ENCODE measurements around the gene RENBP.

Gene RENBP

DNA sequence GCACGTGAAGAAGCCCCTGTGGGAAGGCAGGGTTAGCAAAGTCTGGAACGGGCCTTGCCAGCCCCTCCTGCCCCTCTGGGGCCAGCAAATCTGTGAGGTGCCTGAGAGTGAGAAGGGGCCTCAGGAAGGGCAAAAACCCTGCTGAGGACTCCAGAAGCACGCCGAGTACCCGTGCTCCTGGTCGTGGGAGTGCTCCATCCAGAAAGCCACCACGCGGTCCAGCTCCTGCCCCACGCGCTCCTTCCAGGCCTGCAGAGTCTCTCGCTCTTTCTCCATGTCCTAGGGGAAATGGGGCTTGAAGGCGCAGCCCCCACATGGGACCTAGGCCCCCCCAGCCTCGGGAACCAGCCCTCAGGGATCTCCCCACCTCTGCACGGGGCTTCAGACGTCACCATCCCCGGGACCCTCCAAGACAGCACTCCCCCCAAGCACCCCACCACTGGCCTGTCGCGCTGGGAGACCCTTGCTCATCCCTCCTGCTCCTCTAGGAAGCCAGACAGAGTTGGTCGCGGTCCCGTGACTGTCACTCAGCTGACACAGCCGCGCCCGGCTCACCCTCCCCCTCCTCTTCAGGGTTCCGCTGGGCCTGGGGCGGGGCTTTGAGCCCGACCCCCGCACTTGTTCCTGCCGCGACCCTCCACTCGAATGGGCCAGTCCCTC lies at the start of gene RENBP:
Gene RENBP, minus strand, starts transcription at position 504 of the 660 bp plus-strand sequence. Its CDS starts 33 bp downstream, at position 471.
- no peaks in the 10 kb centered on the region for H3K9me3 ChIP-seq (ENCODE audit: control insufficient read depth in 1 of 2, low read length in 2 of 2)
- no peaks in the 10 kb centered on the region for H3K27me3 ChIP-seq (ENCODE audit: low read depth, low read length)
- H3K4me3 ChIP-seq (ENCODE audit: low read depth in 1 of 2, low read length in 2 of 2): peak within 1 kb of the TSS; percentile 45 to 58
- no peaks in the 10 kb centered on the region for H3K36me3 ChIP-seq (ENCODE audit: control insufficient read depth in 1 of 2, insufficient read depth in 2 of 2, low read length in 2 of 2)
- H3K4me1 ChIP-seq (ENCODE audit: control insufficient read depth in 1 of 2, insufficient read depth in 2 of 2, low read length in 2 of 2): peaks cover 0 to 32% of the 10 kb centered on the region in 2 donors
- no peak within 1 kb of the TSS for H3K27ac ChIP-seq (ENCODE audit: low read length)

DNA sequence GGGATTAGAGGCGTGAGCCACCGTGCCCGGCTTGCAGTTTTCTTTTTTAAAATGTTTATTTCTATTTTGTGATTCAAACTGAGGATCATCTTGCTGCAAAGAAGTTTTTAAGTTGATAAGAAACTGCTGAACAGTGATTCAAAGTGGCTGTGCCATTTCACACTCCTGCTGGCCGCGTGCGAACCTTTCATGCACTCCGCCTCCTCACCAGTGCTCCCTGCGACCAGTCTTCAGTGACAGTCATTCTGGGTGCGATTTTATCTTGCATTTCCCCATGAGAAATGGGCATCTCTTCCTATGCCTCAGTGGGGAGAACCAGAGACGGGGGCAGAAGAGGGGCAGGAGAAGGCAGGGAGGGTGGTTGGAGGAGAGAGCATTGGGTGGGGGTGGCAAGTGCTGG lies 49.5 kb upstream of the RENBP start:
- Histone ChIP-seq H3K4me1 (ENCODE audit: control insufficient read depth in 1 of 2, insufficient read depth in 2 of 2, low read length in 2 of 2) (no peaks in the 10 kb centered on the region), H3K9me3 (ENCODE audit: control insufficient read depth in 1 of 2, low read length in 2 of 2) (no peaks in the 10 kb centered on the region), H3K4me3 (ENCODE audit: low read depth in 1 of 2, low read length in 2 of 2) (no peak overlapping the region), H3K27ac (ENCODE audit: low read length) (no peak overlapping the region), H3K27me3 (ENCODE audit: low read depth, low read length) (no peaks in the 10 kb centered on the region), H3K36me3 (ENCODE audit: control insufficient read depth in 1 of 2, insufficient read depth in 2 of 2, low read length in 2 of 2) (no peaks in the 10 kb centered on the region)

DNA sequence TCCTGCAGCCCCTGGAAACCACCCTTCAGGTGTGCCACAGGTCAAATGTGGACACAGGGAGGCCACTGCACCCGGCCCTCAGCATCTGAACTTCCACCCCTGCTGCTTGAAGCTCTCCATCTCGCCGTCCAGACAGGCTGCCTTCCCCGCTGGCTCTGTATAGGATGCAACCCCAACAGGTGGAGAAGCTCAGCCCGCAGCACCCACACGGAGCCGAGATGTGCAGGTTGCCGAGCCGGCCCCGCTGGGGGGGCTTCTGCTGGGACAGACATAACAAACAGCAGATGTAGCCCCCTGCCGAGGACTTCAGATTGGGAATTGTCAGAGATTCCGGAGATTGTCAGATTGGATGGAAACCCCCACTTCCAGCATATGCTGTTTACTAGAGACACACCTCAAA lies 48.6 kb upstream of the RENBP start:
- no peak overlapping the region for H3K4me3 ChIP-seq (ENCODE audit: low read depth in 1 of 2, low read length in 2 of 2)
- H3K36me3 ChIP-seq (ENCODE audit: control insufficient read depth in 1 of 2, insufficient read depth in 2 of 2, low read length in 2 of 2): no peaks in the 10 kb centered on the region
- no peak overlapping the region for H3K27ac ChIP-seq (ENCODE audit: low read length)
- H3K27me3 ChIP-seq (ENCODE audit: low read depth, low read length): no peaks in the 10 kb centered on the region
- H3K4me1 ChIP-seq (ENCODE audit: control insufficient read depth in 1 of 2, insufficient read depth in 2 of 2, low read length in 2 of 2): no peaks in the 10 kb centered on the region
- no peaks in the 10 kb centered on the region for H3K9me3 ChIP-seq (ENCODE audit: control insufficient read depth in 1 of 2, low read length in 2 of 2)

DNA sequence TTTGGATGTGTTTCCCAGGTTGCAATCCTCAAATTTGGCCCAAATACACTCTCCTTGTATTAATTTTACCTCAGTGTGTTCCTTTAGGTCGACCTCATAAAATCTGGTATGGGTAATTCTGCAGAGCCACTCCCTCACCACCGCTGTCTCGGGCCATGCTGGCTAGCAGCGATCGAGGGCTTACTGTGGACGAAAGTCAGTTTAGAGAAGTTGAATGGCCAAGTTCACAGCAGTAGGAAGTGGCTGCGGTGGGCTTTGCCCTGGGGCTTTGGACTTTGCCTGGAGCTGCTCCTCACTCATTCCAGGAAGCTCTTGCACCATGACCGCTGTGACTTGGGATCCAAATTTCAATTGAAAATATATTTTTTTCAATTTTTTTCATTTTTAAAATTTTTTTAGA lies 47.7 kb upstream of the RENBP start:
- Histone ChIP-seq H3K9me3 (ENCODE audit: control insufficient read depth in 1 of 2, low read length in 2 of 2) (no peaks in the 10 kb centered on the region), H3K4me1 (ENCODE audit: control insufficient read depth in 1 of 2, insufficient read depth in 2 of 2, low read length in 2 of 2) (no peaks in the 10 kb centered on the region), H3K27me3 (ENCODE audit: low read depth, low read length) (no peaks in the 10 kb centered on the region), H3K4me3 (ENCODE audit: low read depth in 1 of 2, low read length in 2 of 2) (no peak overlapping the region), H3K36me3 (ENCODE audit: control insufficient read depth in 1 of 2, insufficient read depth in 2 of 2, low read length in 2 of 2) (no peaks in the 10 kb centered on the region), H3K27ac (ENCODE audit: low read length) (no peak overlapping the region)

DNA sequence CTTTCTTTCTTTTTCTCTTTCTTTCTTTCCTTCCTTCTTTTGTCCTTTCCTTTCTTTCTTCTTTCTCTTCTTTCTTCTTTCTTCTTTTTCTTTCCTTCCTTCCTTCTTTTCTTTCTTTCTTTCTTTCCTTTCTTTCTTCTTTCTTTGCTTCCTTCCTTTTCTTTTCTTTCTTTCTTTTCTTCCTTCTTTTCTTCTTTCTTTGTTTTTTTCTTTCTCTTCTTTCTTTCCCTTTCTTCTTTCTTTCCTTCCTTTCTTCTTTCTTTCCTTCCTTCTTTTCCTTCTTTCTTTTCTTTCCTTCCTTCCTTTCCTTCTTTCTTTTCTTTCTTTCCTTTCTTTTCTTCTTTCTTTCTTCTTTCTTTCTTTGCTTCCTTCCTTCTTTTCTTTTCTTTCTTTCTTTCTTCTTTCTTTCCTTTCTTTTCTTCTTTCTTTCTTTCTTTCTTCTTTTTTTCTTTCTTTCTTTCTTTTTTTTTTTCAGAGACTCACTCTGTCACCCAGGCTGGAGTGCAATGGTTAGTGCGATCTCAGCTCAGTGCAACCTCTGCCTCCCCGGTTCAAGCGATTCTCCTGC lies 46.7 kb upstream of the RENBP start:
- Histone ChIP-seq H3K4me3 (ENCODE audit: low read depth in 1 of 2, low read length in 2 of 2) (no peak overlapping the region), H3K4me1 (ENCODE audit: control insufficient read depth in 1 of 2, insufficient read depth in 2 of 2, low read length in 2 of 2) (no peaks in the 10 kb centered on the region), H3K27ac (ENCODE audit: low read length) (no peak overlapping the region), H3K9me3 (ENCODE audit: control insufficient read depth in 1 of 2, low read length in 2 of 2) (no peaks in the 10 kb centered on the region), H3K27me3 (ENCODE audit: low read depth, low read length) (no peaks in the 10 kb centered on the region), H3K36me3 (ENCODE audit: control insufficient read depth in 1 of 2, insufficient read depth in 2 of 2, low read length in 2 of 2) (no peaks in the 10 kb centered on the region)

DNA sequence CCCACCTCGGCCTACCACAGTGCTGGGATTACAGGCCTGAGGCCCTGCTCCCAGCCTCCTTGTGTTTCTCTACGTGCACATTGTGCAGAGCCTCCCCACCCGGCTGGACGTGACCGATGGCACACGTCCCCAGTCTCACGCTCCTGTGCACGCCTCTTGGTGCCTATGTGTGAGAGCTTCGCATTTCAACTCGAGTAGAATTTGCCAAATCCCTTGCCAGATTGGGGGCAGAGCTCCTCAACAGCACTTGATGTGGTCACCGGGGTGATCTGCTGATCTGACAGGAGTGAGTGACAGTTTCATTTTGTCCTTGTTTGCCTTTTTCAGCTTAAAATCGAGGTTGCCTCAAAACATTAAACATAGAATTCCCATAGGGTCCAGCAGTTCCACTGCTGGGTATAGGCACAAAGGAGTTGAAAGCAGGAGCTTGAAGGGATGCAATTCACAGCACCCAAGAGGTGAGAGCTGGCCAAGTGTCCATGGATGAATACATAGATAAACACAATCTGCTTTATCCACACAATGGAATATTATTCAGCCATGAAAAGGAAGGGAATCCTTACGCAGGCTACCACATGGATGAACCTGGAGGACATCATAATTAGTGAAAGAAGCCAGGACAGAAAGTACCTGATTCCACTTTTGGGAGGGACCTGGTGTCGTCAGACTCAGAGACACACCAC lies 45.7 kb upstream of the RENBP start:
- H3K4me3 ChIP-seq (ENCODE audit: low read depth in 1 of 2, low read length in 2 of 2): no peak overlapping the region
- no peaks in the 10 kb centered on the region for H3K36me3 ChIP-seq (ENCODE audit: control insufficient read depth in 1 of 2, insufficient read depth in 2 of 2, low read length in 2 of 2)
- H3K9me3 ChIP-seq (ENCODE audit: control insufficient read depth in 1 of 2, low read length in 2 of 2): no peaks in the 10 kb centered on the region
- peaks cover 0 to under 1% of the 10 kb centered on the region in 2 donors for H3K4me1 ChIP-seq (ENCODE audit: control insufficient read depth in 1 of 2, insufficient read depth in 2 of 2, low read length in 2 of 2)
- no peaks in the 10 kb centered on the region for H3K27me3 ChIP-seq (ENCODE audit: low read depth, low read length)
- H3K27ac ChIP-seq (ENCODE audit: low read length): no peak overlapping the region

DNA sequence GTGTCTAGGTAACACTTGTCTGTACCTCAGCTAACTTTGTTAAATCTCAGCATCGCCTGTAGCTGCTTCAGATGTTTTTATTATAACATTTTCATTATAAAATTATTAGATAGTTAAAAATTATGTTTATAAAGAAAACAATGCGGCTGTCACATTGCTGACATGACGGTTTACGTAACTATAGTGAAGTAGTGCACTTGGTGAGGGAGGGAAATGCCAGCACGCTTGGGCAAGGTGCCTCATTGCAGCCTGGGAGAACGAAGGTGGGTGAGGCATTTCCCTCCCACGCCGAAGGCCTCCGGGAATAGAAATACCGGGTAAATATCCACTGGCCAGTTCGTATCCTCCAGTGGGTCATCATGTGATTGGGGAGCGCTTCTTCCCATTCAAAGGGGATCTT lies 44.0 kb upstream of the RENBP start:
- H3K4me3 ChIP-seq (ENCODE audit: low read depth in 1 of 2, low read length in 2 of 2): no peak overlapping the region
- H3K27me3 ChIP-seq (ENCODE audit: low read depth, low read length): no peaks in the 10 kb centered on the region
- H3K36me3 ChIP-seq (ENCODE audit: control insufficient read depth in 1 of 2, insufficient read depth in 2 of 2, low read length in 2 of 2): no peaks in the 10 kb centered on the region

DNA sequence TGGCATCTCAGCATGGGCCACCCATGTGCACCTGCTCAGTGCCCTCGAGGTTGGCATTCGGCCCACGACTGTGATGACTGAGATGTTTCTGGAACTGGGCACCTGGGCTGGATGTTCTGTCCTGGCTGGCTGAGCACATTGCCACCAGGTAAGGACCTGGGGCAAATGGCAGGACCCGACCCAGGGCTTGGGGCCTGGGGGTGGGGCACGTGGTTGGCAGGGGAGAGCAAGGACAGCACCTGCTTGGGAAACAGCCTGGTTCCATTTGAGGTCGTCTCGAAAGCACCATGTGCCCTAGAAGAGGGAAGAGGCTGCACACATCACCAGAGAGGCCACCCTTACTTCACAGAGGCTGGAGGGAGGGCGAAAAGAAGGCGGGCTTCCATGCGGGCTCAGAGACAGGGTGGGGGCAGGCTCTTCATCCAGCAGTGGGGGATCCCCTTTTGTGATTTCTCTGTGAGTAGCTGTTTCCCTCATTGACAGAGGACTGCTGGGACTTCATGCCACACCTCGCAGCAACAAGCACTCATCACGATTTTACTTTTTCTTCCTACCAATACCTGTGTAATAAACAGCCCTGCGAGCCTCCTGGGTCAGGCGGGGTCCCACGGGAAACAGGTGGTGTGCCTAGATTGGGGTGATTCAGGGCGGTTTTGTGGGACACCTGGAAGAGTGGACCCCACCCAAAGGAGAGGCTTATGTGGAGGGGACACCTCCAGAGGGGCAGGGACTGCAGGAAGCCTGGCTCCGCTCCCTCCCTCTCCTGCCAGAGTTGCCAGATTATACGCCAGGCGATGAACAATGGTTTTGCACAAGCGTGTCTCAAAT lies 40.1 kb upstream of the RENBP start:
- H3K4me1 ChIP-seq (ENCODE audit: control insufficient read depth in 1 of 2, insufficient read depth in 2 of 2, low read length in 2 of 2): peaks cover 4% of the 10 kb centered on the region in 2 donors
- H3K27me3 ChIP-seq (ENCODE audit: low read depth, low read length): no peaks in the 10 kb centered on the region
- H3K4me3 ChIP-seq (ENCODE audit: low read depth in 1 of 2, low read length in 2 of 2): no peak overlapping the region
- no peaks in the 10 kb centered on the region for H3K9me3 ChIP-seq (ENCODE audit: control insufficient read depth in 1 of 2, low read length in 2 of 2)
- H3K36me3 ChIP-seq (ENCODE audit: control insufficient read depth in 1 of 2, insufficient read depth in 2 of 2, low read length in 2 of 2): no peaks in the 10 kb centered on the region
- peak overlapping the region; percentile 23 for H3K27ac ChIP-seq (ENCODE audit: low read length)

More for the DNA sequence above, 44.0 kb upstream of the RENBP start:
- Histone ChIP-seq H3K4me1 (ENCODE audit: control insufficient read depth in 1 of 2, insufficient read depth in 2 of 2, low read length in 2 of 2) (peaks cover 4% of the 10 kb centered on the region in 2 donors), H3K27ac (ENCODE audit: low read length) (no peak overlapping the region), H3K9me3 (ENCODE audit: control insufficient read depth in 1 of 2, low read length in 2 of 2) (no peaks in the 10 kb centered on the region)

DNA sequence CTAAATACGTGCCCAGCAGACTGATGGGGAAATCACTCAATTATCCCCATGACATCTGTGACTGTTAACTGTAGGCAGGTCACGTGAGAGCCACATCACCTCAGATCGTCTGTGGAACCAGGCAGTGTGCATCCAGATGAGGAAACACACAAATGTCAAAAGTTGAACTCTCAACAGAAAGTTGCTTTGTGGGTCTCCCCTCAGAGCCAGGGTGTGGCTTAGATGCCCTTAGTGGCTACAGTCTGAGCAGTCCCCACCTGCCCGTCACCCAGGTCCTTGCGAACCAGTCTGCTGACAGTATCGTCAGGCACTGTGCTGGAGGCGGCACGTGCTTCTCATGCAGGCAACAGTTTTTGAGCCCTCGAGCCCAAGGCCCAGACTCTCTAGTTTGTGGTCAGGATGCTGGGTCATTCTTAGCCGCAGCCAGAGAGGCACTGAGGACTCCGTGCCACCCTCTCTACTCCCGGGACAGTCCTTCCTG lies 38.9 kb upstream of the RENBP start:
- Histone ChIP-seq H3K27ac (ENCODE audit: low read length) (no peak overlapping the region), H3K36me3 (ENCODE audit: control insufficient read depth in 1 of 2, insufficient read depth in 2 of 2, low read length in 2 of 2) (no peaks in the 10 kb centered on the region), H3K4me3 (ENCODE audit: low read depth in 1 of 2, low read length in 2 of 2) (no peak overlapping the region), H3K27me3 (ENCODE audit: low read depth, low read length) (no peaks in the 10 kb centered on the region), H3K4me1 (ENCODE audit: control insufficient read depth in 1 of 2, insufficient read depth in 2 of 2, low read length in 2 of 2) (peaks cover 4% of the 10 kb centered on the region in 2 donors), H3K9me3 (ENCODE audit: control insufficient read depth in 1 of 2, low read length in 2 of 2) (no peaks in the 10 kb centered on the region)

DNA sequence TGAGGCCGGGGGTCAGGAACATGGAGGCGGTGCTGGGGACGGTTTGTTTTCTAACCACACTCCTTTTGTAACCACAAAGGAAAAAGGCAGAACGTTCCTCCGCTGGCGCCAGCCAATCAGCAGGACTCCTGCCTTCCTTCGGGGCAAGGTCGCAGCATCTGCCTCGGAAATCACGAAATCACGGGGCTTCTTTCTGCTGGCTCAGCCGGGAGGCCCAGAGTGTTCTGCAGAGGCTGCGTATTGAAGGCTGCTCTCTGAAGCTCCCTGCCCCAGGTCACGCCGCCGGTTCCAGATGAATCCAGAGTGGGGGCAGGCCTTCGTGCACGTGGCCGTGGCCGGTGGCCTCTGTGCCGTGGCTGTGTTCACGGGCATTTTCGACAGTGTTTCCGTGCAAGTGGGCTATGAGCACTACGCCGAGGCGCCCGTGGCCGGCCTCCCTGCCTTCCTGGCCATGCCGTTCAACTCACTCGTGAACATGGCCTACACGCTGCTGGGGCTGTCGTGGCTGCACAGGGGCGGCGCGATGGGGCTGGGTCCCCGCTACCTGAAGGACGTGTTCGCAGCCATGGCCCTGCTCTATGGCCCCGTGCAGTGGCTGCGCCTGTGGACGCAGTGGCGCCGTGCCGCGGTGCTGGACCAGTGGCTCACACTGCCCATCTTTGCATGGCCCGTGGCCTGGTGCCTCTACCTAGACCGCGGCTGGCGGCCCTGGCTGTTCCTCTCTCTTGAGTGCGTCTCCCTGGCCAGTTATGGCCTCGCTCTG lies 37.5 kb upstream of the RENBP start:
- Histone ChIP-seq H3K9me3 (ENCODE audit: control insufficient read depth in 1 of 2, low read length in 2 of 2) (no peaks in the 10 kb centered on the region), H3K4me1 (ENCODE audit: control insufficient read depth in 1 of 2, insufficient read depth in 2 of 2, low read length in 2 of 2) (peaks cover 4% of the 10 kb centered on the region in 2 donors), H3K36me3 (ENCODE audit: control insufficient read depth in 1 of 2, insufficient read depth in 2 of 2, low read length in 2 of 2) (no peaks in the 10 kb centered on the region), H3K4me3 (ENCODE audit: low read depth in 1 of 2, low read length in 2 of 2) (no peak overlapping the region), H3K27me3 (ENCODE audit: low read depth, low read length) (no peaks in the 10 kb centered on the region), H3K27ac (ENCODE audit: low read length) (no peak overlapping the region)

Measured in muscle layer of duodenum (tissue), 2 donors.